ENCODE results near the gene CDCA4.

DNA sequence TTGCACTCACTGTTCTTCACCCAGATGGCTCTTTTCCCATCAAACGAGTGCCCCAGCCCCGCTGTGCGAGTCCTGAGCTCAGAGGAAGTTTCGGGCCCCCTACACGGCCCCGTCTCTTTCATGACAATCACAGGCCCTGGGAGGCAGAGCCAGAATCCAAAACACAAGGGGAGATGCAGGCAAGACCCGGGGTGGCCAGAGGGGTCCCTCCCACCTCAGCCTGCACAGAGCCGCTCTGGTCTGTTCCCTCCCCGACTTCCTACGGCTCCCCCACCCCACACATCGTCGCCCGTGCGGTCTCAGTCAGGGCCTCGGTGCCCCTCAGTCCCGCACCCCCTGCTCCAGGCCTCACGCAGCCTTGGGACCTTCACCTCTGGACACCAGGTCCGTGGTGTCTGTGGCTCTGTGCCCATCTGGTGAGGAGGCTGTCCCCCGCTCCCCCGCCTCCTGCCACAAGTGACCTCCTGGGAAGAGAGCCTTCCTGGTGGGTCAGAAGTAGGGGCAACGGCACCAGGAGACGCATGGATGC is 35.5 kb upstream of the CDCA4 start:
- TF ChIP-seq CTCF (IDR thresholded peaks at IDR 0.05) (no peak), POLR2A (IDR thresholded peaks at IDR 0.05) (no peak), POLR2AphosphoS5 (IDR thresholded peaks at IDR 0.05; ENCODE audit: insufficient read depth in 1 of 2, low read depth in 1 of 2) (no peak)

Measured in vagina (tissue), 2 donors.